ENCODE data around the gene PKD2L1.

Gene PKD2L1

DNA sequence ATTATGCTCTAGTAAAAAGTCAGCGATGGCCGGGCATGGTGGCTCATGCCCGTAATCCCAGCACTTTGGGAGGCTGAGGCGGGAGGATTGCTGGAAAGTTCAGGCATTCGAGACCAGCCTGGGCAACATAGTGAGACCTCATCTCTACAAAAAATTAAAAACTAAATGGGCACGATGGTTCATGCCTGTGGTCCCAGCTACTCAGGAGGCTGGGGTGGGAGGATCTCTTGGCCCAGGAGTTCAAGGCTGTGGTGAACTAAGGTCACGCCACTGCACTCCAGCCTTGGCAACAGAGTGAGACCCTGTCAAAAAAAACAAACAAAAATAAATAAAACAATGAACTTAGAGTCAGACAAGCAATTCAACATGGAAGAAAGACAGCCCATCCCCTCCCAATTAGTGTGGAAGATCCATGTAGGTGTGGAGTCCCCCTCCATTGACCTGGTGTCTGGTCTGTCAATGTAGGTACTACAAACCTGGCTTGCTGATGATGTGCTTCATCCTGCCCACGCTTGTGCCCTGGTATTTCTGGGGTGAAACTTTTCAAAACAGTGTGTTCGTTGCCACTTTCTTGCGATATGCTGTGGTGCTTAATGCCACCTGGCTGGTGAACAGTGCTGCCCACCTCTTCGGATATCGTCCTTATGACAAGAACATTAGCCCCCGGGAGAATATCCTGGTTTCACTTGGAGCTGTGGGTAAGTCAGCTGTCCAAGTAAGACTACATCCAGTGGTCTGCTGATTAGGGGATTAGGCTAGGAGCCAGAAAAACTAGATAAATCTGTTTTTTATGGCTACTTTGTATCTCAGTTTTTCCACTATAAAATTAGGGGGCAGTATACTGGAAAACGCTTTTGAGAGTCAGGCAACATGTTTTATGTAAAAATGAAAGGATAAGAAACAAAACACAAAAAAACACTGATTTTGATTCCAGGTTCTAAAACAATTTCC, 26.3 kb upstream of the PKD2L1 start:
- DNase-seq (ENCODE audit: low read depth in 2 of 3, low spot score in 1 of 3), result no peak

DNA sequence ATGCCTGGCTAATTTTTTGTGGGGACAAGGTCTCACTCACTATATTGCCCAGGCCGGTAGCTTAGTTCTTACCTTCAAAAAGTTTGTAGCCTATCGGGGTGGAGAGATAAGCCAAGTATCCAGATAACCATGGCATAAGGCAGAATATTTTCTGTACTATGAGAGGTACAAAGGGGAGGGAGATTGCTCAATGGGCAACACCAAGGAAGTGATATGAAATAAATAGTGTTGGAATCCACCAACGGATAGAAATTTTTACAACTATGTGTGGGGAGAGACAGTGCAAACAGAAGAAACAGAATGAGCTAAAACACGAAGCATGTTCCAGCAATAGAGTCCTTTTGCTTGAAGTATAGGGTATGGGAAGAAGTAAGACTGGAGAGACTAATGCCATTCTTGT, 25.1 kb upstream of the PKD2L1 start:
- DNase-seq (ENCODE audit: low read depth in 2 of 3, low spot score in 1 of 3), result no peak

GRCh38 chr10:100353770-100354485, 23.9 kb upstream of the PKD2L1 start:
- no peak for DNase-seq (ENCODE audit: low read depth in 2 of 3, low spot score in 1 of 3)

- DNase-seq (ENCODE audit: low read depth in 2 of 3, low spot score in 1 of 3), result no peak
Measured at GRCh38 chr10:100350914-100351485, 21.0 kb upstream of the PKD2L1 start.

- DNase-seq (ENCODE audit: low read depth in 2 of 3, low spot score in 1 of 3), result no peak
Measured at GRCh38 chr10:100349672-100350071, 19.6 kb upstream of the PKD2L1 start.

- DNase-seq (ENCODE audit: low read depth in 2 of 3, low spot score in 1 of 3), result no peak
Measured at GRCh38 chr10:100349087-100349486, 19.1 kb upstream of the PKD2L1 start.

- no peak for DNase-seq (ENCODE audit: low read depth in 2 of 3, low spot score in 1 of 3)
Measured at GRCh38 chr10:100348389-100348927, 18.4 kb upstream of the PKD2L1 start.

DNA sequence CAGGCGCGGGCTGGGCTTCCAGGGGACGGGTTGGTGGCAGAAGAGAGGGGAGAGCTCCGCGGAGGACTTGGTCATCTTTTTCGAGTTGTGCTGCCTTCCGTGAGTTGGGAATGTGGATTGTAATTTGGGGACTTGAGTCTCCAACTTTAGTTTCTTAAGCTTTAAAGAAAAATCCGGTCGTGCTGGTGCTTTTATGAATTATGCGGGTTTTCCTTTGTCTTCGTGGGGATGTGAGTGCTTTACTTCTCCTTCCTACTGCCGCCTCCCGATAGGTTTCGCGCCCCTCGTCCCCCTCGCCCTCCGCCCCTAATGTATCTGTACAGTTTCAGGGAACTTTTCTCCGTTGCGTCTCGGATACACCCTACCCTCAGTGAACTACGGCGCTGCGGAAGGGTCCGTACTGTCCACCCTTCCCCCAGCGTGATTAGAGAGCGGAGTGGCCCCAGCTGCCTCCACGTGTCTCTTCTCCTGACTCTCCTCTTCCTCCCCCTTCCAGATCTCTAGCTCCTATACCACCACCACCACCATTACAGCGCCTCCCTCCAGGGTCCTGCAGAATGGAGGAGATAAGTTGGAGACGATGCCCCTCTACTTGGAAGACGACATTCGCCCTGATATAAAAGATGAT, 17.7 kb upstream of the PKD2L1 start:
- no peak for DNase-seq (ENCODE audit: low read depth in 2 of 3, low spot score in 1 of 3)

DNA sequence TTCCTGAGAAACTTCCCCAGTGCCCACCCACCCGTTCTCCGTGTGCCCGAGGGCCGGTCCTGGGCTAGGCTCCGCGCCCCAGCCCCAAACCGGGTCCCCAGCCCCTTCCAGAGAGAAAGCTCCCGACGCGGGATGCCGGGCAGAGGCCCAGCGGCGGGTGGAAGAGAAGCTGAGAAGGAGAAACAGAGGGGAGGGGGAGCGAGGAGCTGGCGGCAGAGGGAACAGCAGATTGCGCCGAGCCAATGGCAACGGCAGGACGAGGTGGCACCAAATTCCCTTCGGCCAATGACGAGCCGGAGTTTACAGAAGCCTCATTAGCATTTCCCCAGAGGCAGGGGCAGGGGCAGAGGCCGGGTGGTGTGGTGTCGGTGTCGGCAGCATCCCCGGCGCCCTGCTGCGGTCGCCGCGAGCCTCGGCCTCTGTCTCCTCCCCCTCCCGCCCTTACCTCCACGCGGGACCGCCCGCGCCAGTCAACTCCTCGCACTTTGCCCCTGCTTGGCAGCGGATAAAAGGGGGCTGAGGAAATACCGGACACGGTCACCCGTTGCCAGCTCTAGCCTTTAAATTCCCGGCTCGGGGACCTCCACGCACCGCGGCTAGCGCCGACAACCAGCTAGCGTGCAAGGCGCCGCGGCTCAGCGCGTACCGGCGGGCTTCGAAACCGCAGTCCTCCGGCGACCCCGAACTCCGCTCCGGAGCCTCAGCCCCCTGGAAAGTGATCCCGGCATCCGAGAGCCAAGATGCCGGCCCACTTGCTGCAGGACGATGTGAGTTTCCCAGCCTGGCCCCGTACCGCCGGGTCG, 16.9 kb upstream of the PKD2L1 start, which contains the start of gene SCD:
Gene SCD, plus strand, starts transcription at position 469 of the 803 bp plus-strand sequence. Its CDS starts 272 bp downstream, at position 741.
- peak; percentile 76 to 84 (median 81) for DNase-seq (ENCODE audit: low read depth in 2 of 3, low spot score in 1 of 3)

- DNase-seq (ENCODE audit: low read depth in 2 of 3, low spot score in 1 of 3), result peak; percentile 62 to 79 (median 65)
Measured at GRCh38 chr10:100346351-100346764, 16.3 kb upstream of the PKD2L1 start.

GRCh38 chr10:100345570-100346330, 15.7 kb upstream of the PKD2L1 start:
- DNase-seq (ENCODE audit: low read depth in 2 of 3, low spot score in 1 of 3), result no peak

DNA sequence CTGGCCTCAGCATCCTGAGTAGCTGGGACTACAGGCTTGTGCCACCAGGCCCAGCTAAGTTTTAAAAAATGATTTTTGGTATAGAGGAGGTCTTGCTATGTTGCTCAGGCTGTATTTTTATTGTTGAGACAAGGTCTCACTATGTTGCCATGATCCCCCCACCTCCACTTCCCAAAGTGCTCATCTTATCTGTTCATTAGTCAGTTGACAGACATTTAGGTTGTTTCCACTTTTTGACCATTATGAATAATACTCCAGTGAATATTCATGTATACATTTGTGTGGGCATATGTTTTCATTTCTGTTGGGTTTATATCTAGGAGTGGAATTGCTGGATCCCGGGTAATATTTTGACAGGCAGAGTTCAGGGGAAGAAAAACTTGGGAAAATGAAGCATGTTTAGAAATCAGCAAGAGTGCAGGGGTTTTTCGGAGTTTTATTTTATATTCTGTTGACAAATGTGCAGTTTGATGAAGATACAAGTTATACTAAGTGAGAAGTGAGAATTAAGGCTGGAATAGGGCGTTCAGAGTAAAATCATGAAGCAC, 14.3 kb upstream of the PKD2L1 start:
- DNase-seq (ENCODE audit: low read depth in 2 of 3, low spot score in 1 of 3), result no peak

DNA sequence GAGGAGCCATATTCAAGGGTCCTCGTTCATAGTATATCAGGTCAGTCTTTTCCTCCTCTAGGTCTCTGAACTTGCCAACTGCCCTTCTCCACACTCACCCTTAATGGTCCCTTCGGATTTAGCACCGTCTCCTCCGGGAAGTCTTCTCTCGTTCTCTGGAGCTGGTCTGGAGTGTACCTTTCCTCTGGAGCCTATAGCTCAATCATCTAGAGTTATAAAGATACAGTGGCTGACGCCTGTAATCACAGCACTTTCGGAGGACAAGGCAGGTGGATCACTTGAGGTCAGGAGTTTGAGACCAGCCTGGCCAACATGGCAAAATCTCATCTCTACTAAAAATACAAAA, 12.6 kb upstream of the PKD2L1 start:
- no peak for DNase-seq (ENCODE audit: low read depth in 2 of 3, low spot score in 1 of 3)

DNA sequence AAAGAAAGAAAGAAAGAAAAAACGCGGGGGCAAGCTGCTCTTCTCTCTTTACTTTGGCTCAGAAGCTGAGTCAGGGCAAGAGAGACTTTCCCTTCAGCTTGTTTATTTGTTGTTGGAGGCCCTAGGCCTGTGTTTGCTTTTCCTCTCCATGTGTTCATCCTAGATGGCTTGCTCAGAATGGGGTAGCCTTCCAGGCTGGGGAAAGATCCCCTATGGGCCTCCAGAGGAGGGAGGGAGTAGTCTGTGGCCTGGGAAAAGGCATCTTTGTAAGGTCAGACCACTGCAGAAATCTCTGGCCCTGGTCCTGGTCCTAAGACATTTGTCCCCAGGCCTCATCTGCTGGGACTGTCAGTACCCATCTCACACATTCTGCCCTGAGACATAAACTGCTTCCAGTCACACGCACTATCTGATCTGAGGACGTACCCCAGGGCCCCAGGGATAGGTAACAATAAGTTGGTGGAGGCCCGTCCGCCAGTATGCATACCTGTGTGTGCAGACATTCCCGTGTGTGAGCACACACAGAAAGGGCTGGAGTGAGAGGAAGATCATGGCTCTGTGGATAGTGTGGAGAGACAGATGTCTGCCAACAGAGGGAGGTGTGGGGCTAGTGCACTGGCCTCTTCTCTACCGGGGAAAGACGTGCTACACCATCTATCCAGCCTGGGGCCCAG, 12.1 kb upstream of the PKD2L1 start:
- DNase-seq (ENCODE audit: low read depth in 2 of 3, low spot score in 1 of 3), result peak; percentile 24 to 28 (median 27)

DNA sequence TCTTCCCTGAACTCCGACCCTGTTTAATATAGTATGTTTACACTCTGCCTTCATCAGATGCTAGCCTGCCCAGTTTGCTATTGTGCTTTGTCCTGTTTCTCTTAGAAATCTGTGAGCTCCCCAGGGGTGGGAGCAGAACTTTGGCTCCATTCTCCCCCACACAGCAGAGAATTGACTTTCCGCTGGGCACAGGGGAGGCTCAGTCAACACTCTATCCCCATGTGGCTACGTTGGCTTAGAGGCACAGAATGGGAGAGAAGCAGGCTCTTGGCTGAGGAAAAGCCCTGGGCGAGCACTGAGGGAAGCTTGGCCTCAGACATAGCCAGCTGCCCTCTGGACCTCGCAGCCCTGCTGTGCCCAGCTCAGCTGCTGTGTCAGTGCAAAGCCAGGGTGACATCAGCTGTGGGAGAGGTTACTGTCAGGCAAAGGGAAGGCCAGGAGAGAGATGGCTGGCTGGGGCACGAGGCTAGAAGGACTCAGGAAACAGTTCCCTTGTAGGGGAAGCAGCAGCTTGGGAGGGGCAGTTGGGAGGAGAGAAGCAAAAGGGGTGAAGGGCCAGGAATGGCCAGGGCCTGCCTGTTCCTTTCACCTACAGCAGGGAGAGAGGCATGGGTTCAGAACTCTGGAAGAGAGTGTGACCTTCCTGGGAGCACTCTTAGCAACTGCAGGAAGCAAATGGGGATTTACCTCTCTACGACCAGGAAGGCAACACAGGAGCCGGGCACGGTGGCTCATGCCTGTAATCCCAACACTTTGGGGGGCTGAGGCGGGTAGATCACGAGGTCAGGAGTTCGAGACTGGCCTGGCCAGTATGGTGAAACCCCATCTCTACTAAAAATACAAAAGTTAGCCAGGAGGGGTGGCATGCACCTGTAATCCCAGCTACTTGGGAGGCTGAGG, 11.2 kb upstream of the PKD2L1 start:
- no peak for DNase-seq (ENCODE audit: low read depth in 2 of 3, low spot score in 1 of 3)

DNA sequence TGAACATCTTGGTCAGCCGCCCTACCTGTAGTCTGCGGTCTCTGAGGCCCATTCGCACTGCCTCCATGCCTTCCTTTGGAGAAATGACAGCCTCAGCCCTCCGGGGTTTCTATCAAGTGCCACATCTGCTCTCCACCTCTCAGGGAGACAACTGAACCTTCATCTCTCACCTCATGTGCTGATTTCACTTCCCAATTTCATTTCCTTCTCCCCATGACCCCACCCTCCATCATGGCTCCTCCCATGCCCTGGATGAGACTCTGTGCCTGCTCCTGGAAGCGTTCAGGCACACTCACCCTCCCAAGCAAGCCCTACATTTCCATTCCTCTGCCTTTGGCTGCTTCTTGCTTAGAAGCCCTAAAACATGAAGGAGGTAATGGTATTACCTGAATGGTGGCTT, 9.2 kb upstream of the PKD2L1 start:
- no peak for DNase-seq (ENCODE audit: low read depth in 2 of 3, low spot score in 1 of 3)

GRCh38 chr10:100338434-100339036, 8.5 kb upstream of the PKD2L1 start:
- DNase-seq (ENCODE audit: low read depth in 2 of 3, low spot score in 1 of 3), result peak; percentile 70 to 87 (median 70)
